CD4-positive, alpha-beta T cell treated with Interleukin-6 at 100 ng/mL for 8 hours (primary cell): ENCODE results near the gene CASP5.
"Not testable (repeated sequence)": the region's sequence is repeated elsewhere in the genome, so short reads cannot be mapped to it uniquely, and the experiment has no call there.

Experiments used
- DNase-seq: peaks from one replicate; pipeline ENCODE4 v3.0.0-alpha.2; 2020; ENCODE audit warnings: mixed read lengths, low spot score

CASP5 gene

GRCh38 chr11:105023003-105023402, at the start of gene CASP5:
Gene CASP5 (minus strand): TSS chr11:105023168. CDS start chr11:105023136, 32 bp downstream.
- DNase-seq: no peak

- DNase-seq: not testable (repeated sequence)
Measured at GRCh38 chr11:105072080-105072479, 49.1 kb upstream of the CASP5 start.

DNA sequence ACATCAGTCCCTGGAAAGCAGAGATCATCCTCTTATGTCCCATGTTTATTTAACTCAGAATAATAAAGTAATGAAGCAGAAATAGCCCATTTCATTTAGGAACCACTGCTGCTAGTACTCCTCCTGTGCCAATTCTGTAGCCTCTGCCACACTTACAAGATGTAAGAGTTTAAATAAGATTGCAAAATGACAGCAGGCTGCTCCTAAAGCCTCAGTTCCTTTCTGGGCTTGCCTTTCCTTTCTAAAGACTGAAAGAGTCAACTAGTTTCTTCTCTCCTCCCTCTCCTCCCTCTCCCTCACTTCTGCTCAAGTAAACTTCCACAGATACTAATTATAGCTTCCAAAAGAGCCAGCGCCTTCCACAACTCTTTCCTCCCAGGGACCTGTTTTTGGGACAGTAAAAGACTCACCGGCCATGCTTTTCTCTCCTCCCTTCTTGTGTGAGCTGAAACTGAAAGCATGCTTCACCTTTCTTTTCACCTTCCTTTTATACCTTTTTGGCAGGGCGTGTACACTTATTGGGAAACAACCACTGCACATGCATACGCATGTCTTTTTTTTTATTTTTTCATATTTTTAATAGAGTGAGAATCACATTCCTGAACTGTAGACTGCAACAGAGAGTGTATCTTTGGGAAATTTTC, 48.2 kb upstream of the CASP5 start:
- peak; percentile 40 for DNase-seq

- peak; percentile 14 for DNase-seq
Measured at GRCh38 chr11:105070306-105070705, 47.3 kb upstream of the CASP5 start.

DNA sequence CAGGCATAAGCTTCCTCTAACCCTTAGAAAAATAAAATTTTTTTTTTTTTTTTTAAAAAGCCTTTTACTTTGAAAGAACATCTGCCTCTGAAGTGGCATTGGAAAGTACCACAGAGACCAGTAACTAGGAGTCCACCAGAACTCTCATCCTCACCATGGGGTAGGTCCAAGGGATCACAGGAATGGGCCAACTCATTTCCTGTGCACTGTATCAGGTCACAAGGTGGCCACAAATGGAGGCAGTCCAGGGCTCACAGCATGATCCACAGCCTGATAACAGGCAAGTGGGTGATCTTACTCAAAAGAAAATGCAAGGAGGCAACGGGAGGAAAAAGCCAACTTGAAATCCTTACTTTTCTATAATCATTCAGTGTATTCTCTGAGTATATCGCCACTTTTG, 46.8 kb upstream of the CASP5 start:
- DNase-seq: not testable (repeated sequence)

DNA sequence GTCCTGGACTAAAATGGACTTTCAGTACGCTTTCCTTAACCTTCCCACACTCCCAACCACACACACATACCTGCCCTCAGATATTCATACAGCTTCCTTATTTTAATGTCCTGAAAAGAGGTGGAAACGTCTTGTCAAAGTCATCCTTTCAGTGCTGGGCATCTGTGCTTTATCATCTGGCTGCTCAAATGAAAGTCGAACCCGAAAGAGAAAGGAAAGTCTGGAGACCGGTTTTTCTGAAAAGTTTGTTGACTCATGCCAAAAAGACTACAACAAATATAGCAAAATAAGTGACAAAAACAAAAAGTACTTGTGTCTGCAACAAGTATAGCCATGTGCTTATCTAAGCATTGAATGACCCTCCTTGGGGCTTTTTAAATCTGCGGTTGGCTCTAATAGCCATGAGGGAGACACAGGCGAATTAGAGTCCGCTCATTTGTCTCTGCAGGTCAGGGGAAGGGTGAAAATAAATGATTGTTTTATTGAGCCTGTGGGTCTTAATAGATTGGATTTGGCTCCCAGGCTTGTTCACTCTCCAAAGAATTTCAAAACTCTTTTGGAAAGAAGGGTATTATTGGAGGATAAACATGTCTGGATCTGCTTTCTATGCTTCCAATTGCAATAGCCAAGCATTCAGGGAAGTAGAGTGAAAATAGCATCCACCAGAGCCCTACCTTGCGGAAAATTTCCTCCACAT, 40.4 kb upstream of the CASP5 start:
- DNase-seq: not testable (repeated sequence)

GRCh38 chr11:105057432-105057831, 34.5 kb upstream of the CASP5 start:
- no peak for DNase-seq

DNA sequence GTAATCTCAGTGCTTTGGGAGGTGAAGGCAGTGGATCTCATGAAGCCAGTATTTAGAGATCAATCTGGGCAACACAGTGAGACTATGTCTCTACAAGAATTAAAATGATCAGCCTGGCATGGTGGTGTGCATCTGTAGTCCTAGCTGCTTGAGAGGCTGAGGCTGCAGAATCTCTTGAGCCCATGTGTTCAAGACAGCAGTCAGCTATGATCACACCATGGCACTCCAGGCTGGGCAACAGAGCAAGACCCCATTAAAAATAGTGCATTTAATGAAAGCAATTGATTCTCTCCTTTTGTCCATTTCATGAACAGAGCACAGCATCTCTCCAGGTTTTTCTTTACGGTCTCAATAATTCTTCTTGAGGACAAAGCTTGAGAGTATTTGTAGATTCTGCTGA, 33.5 kb upstream of the CASP5 start:
- no peak for DNase-seq

GRCh38 chr11:105054723-105055493, 31.9 kb upstream of the CASP5 start:
- no peak for DNase-seq

- no peak for DNase-seq
Measured at GRCh38 chr11:105052487-105052886, 29.5 kb upstream of the CASP5 start.

- no peak for DNase-seq
Measured at GRCh38 chr11:105051559-105051958, 28.6 kb upstream of the CASP5 start.

DNA sequence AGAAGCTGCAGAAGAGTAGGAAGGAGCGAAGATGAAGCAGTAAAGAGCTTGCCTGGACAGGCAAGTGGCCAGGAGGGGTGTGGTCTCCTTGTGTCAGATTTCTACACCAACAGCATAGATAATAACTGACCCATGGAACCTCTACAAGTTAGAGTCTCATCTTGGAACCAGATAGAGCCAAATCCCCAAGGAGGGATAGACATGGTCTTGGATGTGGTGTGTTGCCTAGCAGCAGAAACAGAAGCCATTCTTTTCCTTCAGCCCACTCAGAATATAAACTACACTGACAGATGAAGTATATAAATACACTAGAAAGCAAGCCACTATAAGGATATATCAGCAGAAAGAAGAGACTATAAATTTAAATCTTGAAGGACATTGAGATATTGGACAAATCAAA, 26.5 kb upstream of the CASP5 start:
- no peak for DNase-seq

- DNase-seq: no peak
Measured at GRCh38 chr11:105046898-105047579, 24.1 kb upstream of the CASP5 start.

GRCh38 chr11:105045676-105046296, 22.8 kb upstream of the CASP5 start:
- no peak for DNase-seq

GRCh38 chr11:105044557-105045524, 21.9 kb upstream of the CASP5 start, which contains the start of gene CARD16:
Gene CARD16 (minus strand): TSS chr11:105045335. CDS start chr11:105045297, 38 bp downstream.
- DNase-seq: peak; percentile 55

- DNase-seq: no peak
Measured at GRCh38 chr11:105042178-105042577, 19.2 kb upstream of the CASP5 start.

DNA sequence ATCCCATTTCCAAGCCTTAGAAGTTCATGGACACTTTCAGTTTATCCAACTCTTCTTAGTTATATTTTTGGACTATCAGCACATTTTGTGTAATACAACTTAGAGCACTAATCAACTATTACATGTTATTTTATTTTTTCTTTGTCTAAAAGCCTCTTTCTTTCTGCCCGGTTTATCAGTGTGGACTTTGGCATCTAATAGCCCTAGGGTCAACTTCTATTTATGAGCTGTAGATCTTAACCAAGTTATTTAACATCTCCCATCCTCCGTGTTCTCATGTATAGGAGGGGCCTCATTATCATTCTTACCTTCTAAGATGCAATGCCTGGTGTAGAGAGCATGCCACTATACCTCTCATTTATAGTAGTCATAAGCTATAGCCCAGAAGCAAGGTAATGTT, 17.7 kb upstream of the CASP5 start:
- no peak for DNase-seq

DNA sequence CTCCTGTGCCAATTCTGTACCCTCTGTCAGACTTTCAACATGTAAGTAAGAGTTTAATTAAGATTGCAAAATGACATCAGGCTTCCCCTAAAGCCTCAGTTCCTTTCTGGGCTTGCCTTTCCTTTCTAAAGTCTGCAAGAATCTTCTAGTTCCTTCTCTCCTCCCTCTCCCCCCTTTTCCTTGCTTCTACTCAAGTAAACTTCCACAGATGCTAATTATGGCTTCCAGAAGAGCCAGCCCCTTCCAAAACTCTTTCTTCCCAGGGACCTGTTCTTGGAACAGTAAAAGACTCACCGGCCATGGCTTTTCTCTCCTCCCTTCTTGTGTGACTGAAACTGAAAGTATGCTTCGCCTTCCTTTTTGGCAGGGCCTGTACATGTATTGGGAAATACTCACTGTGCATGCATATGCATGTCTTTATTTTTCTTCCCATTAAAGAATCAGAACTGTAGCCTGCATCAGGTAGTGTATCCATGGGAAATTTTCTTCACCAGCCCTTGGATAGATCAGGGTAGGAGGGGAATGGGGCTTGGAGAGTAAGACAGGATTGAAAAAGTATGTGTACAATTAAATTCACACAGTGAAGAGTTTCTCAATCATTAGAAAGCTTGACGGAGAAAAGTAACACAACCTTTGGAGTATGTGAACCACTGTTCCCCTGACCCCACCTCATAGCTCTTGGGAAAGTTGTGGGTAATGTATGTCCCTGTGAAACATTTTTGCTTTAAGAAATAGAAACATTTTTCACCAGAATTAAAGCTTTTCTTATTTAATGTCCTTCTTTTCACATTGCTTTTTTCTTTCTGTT, 12.0 kb upstream of the CASP5 start, which contains the start of gene CASP1:
Gene CASP1, minus strand, starts transcription at position 332 of the 808 bp plus-strand sequence. Its CDS starts 31 bp downstream, at position 301.
- DNase-seq: peak; percentile 48

- DNase-seq: not testable (repeated sequence)
Measured at GRCh38 chr11:105034388-105034787, 11.4 kb upstream of the CASP5 start.

DNA sequence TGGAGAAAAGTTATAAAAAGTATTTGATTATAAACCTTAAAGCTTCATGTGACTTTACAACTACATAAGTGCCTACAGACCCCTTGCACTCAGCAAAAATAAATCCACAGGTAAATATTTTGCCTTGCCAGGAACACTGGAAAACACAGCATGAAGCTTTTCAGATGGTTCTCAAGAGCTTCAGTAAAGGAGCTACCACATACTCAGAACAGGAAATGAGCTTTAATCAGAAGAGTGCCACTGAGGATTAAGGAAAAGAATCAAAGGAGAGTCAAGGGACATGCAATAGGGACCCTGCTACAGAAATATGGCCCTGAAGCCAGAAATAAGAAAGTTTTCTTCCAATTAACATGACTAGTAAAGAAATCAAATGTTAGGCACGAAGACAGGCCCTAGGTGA, 10.8 kb upstream of the CASP5 start:
- DNase-seq: no peak
